GM21528 (cell line): Measurements from ENCODE around the gene SLC9A4.

Source experiments
- ATAC-seq: cut with Tn5 transposase; IDR thresholded peaks from one replicate; pipeline ENCODE4 v1.9.1; 2021; ENCODE audit warnings: mild to moderate bottlenecking, moderate library complexity; ENCODE audit not compliant: unreplicated experiment, low FRiP score

SLC9A4 gene

DNA sequence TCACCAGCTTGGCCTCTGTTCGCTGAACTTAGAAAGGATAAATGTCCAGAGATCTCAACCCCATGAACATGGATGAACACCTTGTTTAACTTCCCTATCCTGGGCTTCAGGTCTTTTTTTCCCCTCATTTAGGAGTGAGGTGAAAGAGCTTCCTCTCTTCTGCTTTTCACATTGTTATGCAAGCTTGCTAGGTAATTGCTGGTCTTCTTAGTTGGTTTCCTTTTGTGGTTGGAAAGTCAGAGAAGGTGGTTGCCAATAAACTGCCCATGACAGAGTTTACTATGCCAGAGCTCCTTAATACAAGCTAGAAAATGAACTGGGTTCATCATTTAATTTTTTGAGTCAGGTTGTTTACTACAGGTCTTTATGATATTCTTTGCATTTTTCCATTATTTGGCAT is 16.6 kb downstream of the SLC9A4 start:
- no peak for ATAC-seq

GRCh38 chr2:102492006-102492405 is 19.0 kb downstream of the SLC9A4 start:
- no peak for ATAC-seq

DNA sequence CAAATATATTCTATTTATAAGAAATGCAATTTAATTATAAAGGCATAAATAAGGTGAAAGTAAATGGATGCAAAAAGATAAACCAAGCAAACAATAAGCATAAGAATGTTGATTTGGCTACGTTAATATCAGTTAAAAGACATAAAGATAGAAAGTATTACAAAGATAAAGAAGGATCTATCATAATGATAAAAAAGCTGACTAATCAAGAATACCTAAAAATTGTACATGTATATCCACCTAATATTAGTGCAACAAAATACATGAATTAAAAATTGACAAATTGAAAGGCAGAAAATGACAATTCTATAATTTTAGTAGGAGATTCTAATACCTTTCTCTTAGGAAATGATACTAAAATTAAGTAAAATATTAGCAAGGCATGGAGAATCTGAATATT is 21.5 kb downstream of the SLC9A4 start:
- ATAC-seq: no peak

DNA sequence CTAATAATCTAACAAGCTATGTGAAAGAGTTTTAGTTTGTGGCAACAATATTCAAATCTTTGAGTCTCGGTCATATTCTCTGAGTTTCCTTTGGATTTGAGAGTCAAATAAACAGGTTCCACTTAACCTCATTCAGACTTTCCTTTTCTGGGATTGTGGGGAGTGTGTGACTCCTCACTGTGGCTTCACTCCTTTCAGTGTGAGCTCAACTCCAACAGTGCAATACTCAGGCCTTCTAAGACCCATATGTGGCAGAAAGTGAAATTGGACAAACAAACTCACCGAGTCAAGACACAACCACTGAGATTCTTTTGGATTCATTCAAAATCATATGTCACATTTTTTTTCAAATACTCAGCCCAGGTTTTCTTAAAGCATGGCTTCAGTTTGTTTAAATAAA is 25.4 kb downstream of the SLC9A4 start:
- no peak for ATAC-seq

- ATAC-seq: no peak
Observed at GRCh38 chr2:102499558-102499957, 26.5 kb downstream of the SLC9A4 start.

- ATAC-seq: no peak
Observed at GRCh38 chr2:102502576-102502975, 29.6 kb downstream of the SLC9A4 start.

DNA sequence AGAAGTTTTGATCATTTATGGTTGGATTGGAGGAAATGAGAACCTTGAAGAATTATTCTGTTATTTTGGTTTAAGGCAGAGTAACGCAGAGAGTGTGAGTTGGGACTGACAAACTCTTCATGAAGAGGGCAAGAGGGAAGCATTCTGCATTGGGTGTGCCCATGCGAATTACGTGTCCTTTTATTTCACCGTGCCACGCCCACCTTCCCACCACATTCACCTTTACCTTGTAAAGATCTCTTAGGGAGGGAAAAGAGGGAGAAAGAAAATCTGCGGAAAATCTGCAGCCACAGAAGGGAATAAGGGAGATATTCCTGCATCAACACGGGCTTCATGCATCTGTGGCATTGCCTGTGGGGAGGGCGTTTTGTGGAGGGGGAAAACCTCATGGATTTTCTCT is 31.8 kb downstream of the SLC9A4 start:
- ATAC-seq: no peak

DNA sequence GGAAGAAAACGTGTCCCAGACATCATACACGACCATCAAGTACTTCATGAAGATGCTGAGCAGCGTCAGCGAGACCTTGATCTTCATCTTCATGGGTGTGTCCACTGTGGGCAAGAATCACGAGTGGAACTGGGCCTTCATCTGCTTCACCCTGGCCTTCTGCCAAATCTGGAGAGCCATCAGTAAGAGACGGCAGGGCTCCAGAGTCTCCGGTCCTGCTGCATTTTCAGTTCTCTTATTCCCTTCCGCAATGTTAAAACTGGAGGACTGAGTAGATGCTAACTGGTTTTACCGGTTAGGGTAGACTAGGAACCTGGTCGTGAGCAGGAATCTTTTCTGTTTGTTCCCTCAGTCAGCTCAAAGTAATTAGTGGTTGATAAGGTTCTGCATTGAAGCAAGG is 32.3 kb downstream of the SLC9A4 start:
- ATAC-seq: no peak

DNA sequence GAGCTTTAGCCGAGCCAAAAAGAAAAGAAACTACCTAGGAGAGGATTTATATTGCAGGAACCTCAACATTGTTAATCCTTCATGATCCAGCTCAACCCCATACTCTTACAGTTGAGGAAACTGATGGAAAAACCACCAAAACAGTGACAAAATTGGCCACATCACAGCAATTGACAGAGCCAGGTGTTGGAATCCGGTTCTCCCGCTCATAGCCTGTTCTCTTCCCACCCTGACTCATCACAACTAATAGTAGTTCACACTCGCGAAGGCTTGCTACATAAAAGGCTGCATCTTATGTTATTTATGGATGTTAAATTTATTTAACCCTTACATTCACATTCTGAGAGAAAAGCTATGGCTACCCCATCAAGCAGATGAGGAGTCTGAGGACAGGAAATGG is 33.7 kb downstream of the SLC9A4 start:
- no peak for ATAC-seq

DNA sequence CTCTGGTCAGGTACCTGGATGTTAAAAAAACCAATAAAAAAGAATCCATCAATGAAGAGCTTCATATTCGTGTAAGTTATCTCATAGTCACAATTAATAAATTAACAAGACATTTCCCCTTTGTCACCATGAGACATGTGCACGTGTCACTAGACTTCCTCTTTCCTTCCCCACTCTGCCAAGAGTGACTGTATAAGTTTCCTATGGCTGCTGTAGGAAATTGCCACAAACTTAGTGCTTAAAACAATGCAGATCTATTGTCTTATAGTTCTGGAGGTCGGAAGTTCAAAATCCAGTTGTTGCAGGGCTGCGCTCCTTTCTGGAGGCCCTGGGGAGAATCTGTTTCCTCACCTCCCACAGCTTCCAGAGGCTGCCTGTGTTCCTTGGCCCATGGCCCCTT is 35.8 kb downstream of the SLC9A4 start:
- ATAC-seq: no peak

- ATAC-seq: no peak
Observed at GRCh38 chr2:102509749-102510148, 36.7 kb downstream of the SLC9A4 start.

GRCh38 chr2:102510791-102511575 is 38.0 kb downstream of the SLC9A4 start:
- ATAC-seq: no peak

GRCh38 chr2:102512161-102512560 is 39.1 kb downstream of the SLC9A4 start:
- ATAC-seq: no peak

- ATAC-seq: no peak
Observed at GRCh38 chr2:102513355-102513939, 40.4 kb downstream of the SLC9A4 start.

GRCh38 chr2:102514061-102514785 is 41.2 kb downstream of the SLC9A4 start:
- no peak for ATAC-seq

GRCh38 chr2:102515851-102516250 is 42.8 kb downstream of the SLC9A4 start:
- no peak for ATAC-seq

- ATAC-seq: no peak
Observed at GRCh38 chr2:102518170-102518569, 45.1 kb downstream of the SLC9A4 start.

DNA sequence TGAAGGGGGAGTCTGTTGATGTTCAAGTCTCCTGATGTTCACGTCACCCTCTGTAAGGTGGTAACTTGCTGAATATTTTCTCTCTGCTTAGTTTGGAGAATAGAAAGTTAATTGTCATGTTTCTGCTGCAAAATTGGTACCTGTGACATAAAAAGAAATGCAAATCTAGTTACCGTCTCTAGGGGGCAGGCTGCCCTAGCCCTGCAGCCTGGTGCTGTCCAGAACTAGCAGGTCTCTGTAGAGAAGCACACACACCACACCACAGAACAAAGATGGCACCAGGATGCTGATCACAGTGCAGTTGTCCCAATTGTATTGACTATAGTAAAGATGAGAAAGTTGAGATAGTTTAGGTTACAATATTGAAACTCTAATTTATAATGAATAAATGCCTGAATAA is 47.0 kb downstream of the SLC9A4 start:
- ATAC-seq: peak; percentile 78

GRCh38 chr2:102520801-102521200 is 47.8 kb downstream of the SLC9A4 start:
- ATAC-seq: no peak

- no peak for ATAC-seq
Observed at GRCh38 chr2:102522162-102522561, 49.1 kb downstream of the SLC9A4 start.

- ATAC-seq: no peak
Observed at GRCh38 chr2:102522890-102523289, 49.9 kb downstream of the SLC9A4 start.

DNA sequence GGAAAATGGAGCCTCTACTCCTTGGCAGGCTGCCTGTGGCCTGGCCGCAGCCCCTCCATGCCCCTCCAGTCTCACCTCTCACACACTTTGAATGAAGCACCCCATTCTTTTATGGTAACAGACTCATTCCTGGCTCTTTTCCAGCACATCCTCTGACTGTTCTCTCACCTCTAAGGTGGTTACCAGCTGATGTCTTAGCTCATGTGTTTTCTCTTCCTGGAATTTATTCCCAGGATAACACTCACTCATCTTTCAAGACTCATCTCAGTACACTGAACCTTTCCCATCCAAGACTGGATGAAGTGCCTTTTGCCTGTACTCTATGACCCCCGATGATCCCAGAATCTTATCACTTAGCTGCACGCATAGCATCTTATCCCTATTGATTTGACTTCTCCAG is 50.6 kb downstream of the SLC9A4 start:
- no peak for ATAC-seq
